GM19468 (cell line): Measurements from ENCODE around the gene DGCR2.
"Not testable (repeated sequence)": the region's sequence is repeated elsewhere in the genome, so short reads cannot be mapped to it uniquely, and the experiment has no call there.

Experiments used
- ATAC-seq: cut with Tn5 transposase; IDR thresholded peaks from one replicate; pipeline ENCODE4 v1.9.1; 2021; ENCODE audit warnings: mild to moderate bottlenecking, moderate library complexity, moderate number of reproducible peaks; ENCODE audit not compliant: unreplicated experiment; ENCODE audit errors: extremely low read depth

DGCR2 gene

DNA sequence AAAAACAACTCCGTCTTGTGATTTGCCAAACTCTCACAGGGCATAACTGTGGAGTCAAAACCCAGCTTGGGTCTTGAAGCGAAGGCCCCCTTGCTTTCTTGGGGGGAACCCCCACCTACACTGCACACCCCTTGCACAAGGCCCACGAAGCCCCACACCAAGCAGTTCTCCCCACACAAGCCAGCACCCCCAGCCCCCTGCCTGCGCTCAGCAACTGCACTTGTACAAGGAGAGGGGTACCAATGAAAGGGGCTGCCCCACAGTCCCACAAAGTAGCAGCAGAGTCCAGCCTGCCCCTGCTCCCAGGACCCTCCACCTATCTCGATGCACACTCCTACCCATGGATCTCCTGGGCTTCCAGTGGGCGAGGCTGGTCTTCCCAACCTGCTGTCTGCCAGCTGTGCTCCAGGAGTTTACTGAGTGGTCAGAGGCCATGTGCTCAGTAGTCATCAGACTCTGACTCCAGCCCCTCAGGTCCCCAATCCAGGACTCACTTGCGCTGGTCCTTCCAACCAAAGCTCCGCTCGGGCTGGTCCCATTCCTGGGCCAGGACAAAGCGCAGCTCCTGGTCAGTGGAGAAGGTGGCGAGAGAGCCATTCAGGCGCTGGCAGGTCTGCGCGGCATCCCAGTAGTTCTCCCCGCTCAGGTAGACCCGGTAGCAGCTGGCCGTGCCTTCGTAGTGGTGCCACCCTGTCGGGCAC, 57.7 kb downstream of the DGCR2 start:
- ATAC-seq, result no peak

DNA sequence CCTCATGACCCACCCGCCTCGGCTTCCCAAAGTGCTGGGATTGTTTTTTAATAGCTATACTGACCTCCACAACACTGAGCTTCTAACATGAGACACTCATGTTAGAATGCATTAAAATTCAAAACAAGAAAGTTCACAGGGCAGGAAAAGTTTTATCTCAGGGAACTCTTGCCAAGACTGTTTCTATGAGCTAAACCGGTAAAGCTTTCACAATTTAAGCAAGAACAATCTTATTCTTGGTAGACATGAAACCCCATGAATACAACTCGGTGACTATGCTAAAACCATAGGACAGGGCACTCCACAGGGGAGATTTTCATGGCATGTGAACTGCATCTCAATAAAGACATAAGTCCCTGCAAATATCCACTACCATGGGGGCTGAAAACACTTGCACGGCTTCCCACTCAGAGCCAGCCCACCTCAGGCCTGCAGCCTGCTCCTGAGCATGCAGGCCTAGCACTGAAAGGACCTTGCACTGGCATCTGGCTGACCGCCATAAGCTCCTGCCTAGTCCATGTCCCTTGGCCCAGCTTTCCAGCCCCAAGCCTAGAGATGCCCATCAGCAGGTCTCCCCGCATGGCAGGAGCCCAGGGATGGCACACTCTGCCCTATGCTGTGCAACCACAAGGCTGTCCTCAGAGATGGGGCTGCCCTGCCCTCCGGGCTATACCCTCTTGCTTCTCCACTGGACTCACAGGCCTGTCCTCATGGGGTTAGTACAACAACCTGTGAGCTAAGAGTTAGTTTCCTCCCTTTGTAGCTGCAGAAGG, 58.4 kb downstream of the DGCR2 start:
- no peak for ATAC-seq

DNA sequence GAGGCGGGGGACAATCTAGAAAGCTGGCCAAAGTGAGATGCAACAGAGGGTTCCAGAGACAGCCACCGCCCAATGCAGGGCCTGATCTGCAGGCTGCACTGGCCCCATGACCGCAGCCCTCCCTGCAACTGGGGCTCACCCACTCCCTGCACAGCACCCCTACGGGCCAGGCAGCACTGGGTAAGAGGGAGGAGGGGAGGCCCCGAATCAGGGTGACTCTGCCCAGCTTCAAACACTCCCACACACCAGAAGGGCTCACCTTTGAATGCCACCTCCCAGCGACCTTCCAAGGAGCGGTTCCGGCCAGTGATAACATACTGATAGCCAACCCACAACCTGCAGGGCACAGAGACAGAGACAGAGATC, 59.3 kb downstream of the DGCR2 start:
- ATAC-seq, result no peak

DNA sequence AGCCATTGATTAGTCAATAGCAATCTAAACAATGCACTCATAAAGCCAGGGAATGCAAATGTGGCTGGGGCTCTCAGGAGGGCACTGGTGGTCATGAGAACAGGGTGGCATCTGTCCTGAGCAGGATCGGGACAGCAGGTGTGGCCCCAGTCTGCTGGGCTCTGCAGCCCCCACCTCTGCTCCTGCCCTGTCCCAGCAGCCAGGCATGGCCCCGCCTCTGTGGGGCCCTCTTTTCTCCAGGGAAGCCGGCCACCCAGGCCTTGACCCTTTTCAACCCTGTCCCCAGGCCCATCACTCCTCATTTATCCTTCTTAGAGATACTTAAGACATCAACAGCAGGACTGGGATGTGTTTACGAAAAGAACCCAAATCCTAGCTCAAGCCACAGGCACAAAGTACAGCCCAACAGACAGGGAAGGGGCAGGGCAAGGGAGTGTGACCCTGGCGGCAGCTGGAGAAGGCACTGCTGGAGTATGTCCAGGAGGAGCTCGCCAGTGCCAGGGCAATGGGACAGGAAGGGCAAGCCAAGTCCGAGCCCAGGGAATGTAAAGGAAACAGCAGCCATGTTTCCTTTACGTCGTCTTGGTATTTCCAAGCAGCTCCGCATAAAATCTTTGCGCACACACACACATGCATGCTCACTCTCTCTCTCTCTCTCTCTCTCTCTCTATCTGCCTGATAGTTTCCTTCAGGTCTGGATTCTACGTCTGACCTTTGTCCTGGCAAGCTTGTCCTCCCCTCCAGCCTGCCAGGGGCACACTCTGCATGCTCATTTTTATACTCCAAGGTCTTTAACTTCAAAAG, 59.9 kb downstream of the DGCR2 start:
- ATAC-seq, result no peak

DNA sequence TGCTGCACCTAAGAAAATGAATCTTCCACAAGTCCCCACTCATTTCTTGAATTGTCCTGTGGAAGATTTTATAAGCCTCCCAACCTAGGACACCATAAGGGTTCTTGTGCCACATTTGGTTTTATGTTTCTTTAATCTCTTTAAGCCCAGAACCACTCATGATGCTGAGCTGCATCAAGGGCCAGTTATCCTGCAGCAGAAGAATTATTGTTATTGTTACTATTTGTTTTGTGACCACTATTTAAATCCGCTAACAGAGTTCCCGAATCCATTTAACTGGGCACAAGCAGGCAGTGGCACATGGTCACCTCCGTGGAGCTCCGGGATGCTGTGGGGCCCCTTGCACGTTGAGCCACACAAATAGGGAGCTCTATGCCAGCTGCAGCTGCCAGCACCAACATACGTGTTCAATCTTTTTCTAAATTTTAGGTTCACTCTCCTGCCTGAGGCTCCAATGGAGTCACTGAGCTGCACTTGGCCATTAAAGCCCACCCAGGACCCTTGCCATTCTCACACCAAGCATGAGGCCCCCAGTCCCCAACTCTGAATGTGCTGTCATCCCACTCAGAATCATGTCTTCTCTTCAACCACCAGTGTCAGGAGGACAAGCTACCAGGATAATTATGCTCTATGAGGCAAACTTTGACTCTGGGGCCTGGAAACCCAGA, 60.6 kb downstream of the DGCR2 start:
- no peak for ATAC-seq

DNA sequence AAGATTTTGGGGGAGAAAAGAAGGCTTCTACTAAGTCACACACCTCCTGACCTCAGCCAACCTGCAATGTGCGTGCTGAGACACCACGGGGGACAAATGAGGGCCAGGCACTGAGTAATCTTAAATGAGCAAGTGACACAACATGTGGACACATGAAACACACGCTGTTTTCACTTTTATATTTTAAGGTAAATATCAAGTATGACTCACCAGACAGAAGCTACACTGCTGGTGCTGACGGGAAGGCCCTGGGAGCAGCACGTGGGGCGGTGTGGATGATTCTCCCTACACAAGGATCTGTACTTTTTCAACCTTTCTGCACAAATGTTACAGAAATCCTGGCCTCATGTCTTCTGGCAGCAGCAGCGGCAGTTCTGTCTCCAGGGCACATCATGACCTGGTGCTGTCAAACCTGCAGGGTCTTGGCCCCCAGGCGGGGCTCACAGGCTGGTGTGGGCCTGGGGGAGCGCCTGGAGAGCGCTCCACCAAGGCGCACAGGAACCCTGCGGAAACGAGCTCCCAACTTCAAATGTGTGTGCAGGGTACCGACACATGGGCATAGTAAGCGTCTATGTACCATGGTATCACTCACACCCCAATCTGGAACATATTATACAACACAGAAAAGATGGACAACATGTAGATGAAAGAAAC, 61.7 kb downstream of the DGCR2 start:
- ATAC-seq, result no peak

DNA sequence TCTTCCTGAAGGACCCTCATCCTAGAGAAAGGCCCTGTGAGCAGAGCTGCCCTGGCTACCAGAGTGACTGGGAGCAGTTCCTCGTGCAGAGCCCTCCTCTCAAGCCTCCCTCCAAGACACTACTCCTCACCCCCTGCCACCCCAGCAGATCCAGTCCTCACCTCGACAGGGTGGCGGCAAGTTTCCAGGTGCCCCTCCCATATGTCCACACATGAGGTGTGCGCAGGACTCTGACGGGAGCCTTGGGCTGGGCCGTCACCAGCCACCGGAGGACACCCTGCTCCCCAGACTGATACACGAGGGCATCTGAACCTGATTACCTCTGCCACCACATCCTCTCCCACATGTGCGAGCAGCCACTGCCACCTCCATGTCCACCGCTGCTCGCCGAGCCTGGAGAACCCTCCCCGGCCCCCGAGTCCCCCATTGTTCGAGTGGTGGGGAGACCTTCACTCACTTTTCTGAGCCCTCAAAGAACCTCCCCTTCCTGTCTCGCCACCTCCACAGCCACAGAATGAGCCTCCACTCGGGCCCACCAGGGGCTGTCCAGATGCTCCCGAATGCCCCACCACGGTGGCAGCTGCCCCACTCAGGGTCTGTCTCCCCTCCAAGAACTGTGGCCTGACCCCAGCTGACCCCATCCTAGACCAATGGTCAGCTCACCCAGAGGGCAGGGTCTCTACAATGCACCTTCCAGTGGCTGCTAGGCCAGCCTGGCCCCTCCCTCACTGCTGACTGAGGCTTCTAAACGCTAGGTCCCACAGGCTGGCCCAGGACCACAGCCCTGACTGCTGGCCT, 62.5 kb downstream of the DGCR2 start:
- ATAC-seq, result no peak

DNA sequence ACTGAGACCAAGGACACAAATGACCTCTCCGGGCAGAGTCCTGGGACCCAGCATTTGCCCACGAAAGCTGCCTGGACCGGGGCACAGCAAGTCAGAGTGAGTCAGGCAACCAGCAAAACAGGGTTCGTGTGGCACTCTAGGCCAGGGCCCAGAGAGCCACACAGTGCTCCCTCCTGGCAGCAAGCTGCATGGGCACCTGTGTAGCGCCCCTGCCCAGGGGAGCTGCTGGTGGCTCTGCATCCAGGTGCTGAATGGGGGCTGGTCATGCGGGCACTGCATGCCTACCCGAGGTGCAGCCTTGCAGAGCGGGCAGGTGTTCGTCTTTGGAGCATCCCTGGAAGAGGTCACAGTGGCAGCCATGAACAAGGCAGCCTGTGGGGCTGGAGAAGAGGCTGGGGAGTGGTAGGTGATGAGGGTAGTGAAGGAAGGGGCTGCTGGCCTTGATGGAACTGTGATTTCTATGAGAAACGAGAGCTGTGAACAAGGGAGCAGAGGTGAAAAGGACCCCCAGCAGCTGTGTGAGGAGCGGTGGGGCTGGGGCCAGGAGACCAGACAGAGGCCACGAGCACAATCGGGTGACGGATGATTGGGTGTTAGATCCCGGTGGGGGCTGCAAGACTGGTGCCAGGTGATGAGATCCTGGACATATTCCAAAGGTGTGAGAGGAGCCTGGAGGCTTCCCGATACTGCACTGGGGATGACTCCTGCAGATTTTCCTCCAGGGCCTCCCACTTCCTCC, 63.3 kb downstream of the DGCR2 start:
- no peak for ATAC-seq

DNA sequence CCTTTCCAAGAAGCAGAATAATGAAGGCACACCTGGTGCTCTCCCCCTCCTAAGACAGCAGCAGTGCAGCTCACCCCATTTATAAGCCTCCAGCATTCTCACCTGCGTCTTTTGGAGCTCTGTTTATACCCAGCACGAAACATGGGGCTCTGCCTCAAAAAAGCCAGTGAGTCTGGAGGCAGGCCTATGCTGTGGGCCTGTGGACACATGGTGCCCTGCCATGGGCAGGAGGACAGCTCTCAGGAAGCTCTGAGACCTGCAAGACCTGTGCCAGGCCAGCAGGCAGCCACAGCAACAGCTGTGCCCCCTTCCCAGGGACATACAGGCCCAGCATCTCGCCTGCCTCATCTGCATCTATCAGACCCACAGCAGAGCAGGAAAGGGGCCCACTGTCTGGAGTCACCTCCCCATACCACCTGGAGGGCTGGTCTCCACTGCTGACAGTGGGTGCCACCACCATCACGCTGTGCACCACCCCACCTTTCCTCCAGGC, 64.2 kb downstream of the DGCR2 start:
- ATAC-seq, result no peak

DNA sequence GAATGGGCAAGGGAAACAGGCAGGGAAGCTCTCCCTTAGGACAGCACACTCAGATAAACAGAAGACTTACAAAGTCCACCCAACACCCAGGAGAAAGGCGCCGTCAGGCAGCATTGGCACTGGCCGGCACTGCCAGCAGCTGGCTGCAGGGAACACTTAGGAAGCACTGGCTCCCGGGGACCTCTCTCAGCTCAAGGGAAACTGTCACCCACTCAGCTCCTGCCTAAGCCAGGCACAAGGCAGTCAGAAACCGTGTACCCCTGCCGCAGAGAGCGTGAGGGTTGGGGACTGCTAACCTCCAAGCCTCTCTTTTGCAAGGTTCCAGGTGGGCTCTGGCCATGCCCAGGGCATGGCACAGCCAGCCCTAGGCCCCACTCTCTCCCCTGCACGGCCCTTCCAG, 64.7 kb downstream of the DGCR2 start:
- no peak for ATAC-seq

DNA sequence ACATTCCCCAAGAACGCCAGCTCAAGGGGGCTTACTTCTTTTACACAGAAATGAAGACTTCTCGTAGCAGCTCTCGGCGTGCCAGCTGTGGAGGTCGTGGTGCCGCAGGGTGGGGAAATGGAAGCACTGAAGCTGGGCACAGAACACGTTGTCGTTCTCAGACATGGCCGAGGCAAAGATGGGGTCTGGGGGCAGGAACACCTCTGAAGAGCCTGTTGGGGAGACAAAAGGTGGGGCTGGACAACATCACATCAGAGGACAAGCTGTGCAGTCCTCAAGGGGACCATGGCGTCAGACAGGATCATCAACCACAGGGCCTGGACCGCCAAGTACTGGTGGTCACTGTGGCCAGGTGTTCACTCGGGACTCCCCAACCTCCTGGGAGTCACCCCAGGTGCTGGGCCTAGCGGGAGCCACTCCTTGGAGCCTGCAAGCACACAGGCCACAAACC, 65.2 kb downstream of the DGCR2 start:
- no peak for ATAC-seq

DNA sequence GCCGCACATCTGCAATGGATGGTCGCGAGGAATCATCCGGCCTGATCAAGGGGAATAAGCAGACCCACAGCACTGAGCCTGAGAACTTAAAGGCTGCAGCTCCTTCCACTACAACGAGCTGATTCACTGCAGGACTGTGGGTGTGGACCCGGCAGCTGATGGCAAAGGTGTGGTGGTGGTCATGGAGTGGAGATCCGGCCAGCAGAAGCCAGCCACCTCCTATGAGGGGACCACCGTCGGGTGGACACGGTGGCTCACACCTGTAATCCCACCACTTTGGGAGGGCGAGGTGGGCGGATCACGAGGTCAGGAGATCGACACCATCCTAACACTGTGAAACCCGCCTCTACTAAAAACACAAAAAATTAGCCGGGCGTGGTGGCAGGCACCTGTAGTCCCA, 66.4 kb downstream of the DGCR2 start:
- no peak for ATAC-seq

DNA sequence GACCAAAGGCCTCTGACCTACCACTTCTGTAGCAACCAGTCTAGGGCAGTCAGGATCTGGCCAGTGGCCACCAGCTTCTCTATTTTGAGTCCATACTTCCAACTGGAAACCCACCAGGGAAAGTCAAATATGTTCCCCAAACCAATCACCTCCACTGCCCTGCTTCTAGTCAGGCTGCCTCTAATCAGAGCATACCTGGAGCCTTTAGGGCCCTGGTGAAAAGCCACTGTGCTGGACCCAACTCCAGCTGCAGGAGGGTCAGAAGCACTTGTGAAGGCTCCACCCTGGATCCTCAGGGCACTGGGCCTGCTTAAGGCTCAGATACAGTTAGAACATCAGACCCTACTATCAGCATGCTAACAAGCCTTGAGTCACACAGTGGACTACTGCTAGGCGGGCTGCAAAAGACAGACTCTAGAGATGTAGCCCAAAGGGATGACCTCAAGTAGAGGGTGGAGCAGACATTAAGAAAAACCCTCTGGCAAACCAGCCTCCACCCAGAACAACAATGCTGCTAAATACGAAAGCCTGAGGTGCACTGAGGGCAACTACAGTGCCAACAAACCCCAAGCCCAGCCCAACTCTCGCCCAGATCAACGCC, 69.2 kb downstream of the DGCR2 start:
- no peak for ATAC-seq

DNA sequence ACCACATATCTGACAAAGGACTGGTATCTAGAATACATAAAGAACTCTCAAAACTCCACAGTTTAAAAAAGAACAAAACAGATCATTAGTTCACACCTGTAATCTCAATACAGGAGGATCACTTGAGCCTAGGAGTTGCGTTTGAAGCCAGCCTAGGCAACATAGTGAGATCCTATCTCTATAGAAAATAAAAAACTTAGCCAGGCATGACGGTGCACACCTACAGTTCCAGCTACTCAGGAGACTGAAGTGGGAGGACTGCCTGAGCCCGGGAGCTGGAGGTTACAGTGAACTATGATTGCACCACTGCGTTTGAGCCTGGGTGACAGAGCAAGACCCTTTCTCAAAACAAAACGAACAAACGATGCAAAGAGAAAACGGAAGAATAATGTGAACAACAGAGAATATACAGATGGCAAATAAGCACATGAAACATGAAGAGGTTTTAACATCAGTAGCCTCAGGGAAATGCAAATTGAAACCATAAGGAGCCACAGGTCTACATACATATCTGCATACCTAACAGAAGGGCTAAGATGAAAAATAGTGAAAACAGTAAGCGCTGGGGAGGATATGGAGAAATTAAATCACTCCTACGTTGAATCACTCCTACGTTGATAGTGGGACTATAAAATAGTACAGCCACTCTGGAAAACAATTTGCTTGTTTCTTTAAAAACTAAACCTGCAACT, 70.7 kb downstream of the DGCR2 start:
- no peak for ATAC-seq

DNA sequence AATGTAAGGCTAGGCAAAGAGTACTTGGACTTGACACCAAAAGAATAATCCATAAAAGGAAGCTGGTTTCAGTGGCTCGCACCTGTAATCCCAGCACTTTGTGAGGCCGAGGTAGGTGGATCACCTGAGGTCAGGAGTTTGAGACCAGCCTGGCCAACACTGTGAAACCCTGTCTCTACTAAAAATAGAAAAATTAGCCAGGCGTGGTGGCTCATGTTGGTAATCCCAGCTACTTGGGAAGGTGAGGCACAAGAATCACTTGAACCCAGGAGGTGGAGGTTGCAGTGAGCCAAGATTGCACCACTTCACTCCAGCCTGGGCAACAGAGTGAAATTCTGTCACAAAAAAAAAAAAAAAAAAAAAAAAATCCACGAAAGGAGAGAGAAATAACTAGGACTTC, 71.4 kb downstream of the DGCR2 start:
- ATAC-seq, result not testable (repeated sequence)

DNA sequence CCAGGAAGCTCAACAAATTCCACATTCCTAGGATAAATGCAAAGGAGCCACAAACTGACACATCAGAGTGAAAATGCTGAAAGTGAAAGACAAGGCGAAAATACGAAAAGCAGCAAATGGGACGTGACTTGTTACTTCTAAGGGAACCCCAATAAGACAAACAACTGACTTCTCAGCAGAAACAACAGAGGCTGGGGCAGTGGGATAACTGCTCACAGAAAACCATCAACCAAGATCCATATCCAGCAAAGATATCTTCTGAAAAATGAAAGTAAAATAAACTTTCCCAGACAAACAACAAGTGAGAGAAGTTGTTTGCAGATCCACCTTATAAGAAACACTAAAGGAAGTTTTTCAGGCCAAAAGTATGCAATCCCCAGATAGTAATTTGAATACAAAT, 72.1 kb downstream of the DGCR2 start:
- ATAC-seq, result no peak

DNA sequence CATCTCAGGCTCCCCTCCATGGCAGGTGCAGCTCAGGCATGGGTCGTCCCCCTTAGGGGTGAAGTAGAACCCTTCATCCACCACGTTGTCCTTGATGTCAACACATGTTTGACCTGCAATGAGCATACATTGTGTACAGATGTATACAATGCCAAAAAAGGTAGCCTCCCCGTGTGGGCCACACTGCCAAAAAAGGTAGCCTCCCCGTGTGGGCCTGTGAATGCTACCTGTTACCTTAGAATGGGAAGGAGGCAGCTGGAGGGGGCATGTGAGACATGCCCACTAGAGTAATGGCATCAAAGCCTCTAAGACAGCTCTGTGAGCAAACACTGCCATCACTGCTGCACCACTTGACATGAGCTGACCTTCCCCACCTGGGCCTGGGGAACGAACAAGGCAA, 73.7 kb downstream of the DGCR2 start:
- no peak for ATAC-seq
